K562 (cell line): ENCODE data around the gene SLC25A10. TPM values are rescaled to one million over a fixed set of nuclear protein-coding genes. Genes with fewer than 3 reads are reported as not detected.

Experiments
- DDX20 ChIP-seq: fragments of 450-650 bp; IDR thresholded peaks from 2 replicates; pipeline ENCODE4 v1.6.1; 2016; ENCODE audit warnings: missing genetic modification characterization, low read depth, mild to moderate bottlenecking, missing compliant biosample characterization, moderate library complexity
- EHMT2 ChIP-seq: fragments of 450-650 bp; IDR thresholded peaks from 2 replicates; pipeline ENCODE4 v1.6.1; 2018; ENCODE audit warnings: antibody characterized with exemption
- HMGN3 ChIP-seq: IDR thresholded peaks from 2 replicates; pipeline ENCODE4 v1.6.1; 2011; ENCODE audit warnings: borderline replicate concordance, low read depth, mild to moderate bottlenecking, mixed read lengths, low read length; ENCODE audit not compliant: insufficient read length; ENCODE audit errors: extremely low read depth
- HNRNPK ChIP-seq: fragments of 200-400 bp; formaldehyde crosslinking; IDR thresholded peaks from one replicate; pipeline ENCODE4 v1.6.1; 2018; ENCODE audit warnings: mild to moderate bottlenecking, low read depth, low read length; ENCODE audit not compliant: poor library complexity, severe bottlenecking
- HNRNPUL1 ChIP-seq: fragments of 200-400 bp; formaldehyde crosslinking; IDR thresholded peaks from 2 replicates; pipeline ENCODE4 v1.6.1; 2017; ENCODE audit warnings: low read length
- NBN ChIP-seq: fragments of 450-650 bp; IDR thresholded peaks from 2 replicates; pipeline ENCODE4 v1.6.1; 2016; ENCODE audit warnings: low read depth, mild to moderate bottlenecking
- POLR2H ChIP-seq: IDR thresholded peaks from 2 replicates; pipeline ENCODE4 v1.6.1; 2016; ENCODE audit warnings: missing genetic modification characterization, low read depth, mild to moderate bottlenecking, control low read depth, missing compliant biosample characterization, moderate library complexity
- RFX5 ChIP-seq: IDR thresholded peaks from 2 replicates; pipeline ENCODE4 v1.6.1; 2011; ENCODE audit warnings: low read depth, mild to moderate bottlenecking, improper control_type of control experiment, low read length
- SP1 ChIP-seq: sonication (generic); formaldehyde crosslinking; IDR thresholded peaks from 2 replicates; pipeline ENCODE4 v1.8.1; 2022; ENCODE audit warnings: mild to moderate bottlenecking, missing genetic modification reagents
- ZNF79 ChIP-seq: fragments of 250-450 bp; sonication (Bioruptor Pico); IDR thresholded peaks from 2 replicates; pipeline ENCODE4 v1.4.0; 2020; ENCODE audit warnings: low read depth, mild to moderate bottlenecking, moderate library complexity
- polyA plus RNA-seq, 8 experiments: library from polyadenylated mRNA; depleted of rRNA in 4 of 8; stranded (reverse) in 5 of 8; unstranded in 3 of 8; fragments of >200 nt; fragmentation: Nextera tagmentation in 2 of 8; fragmentation: Illumina TruSeq in 1 of 8; extraction: Ambion mirVana in 2 of 8; extraction: Trizol in 1 of 8; gene quantifications; 2 replicates each; pipeline versions ENCODE4 v1.2.1 to v1.2.3, GENCODE V29; 2011 to 2014; ENCODE audit warnings: inconsistent platforms in 1 of 8, missing spikeins in 1 of 8
- total RNA-seq, 7 experiments: library from RNA; depleted of rRNA in 6 of 7; stranded (reverse); fragments of >200 nt in 6 of 7; fragmentation: Illumina TruSeq in 2 of 7; extraction: Trizol in 2 of 7; gene quantifications; 2 replicates each; pipeline versions ENCODE4 v1.2.1 to v1.2.3, GENCODE V29; 2011 to 2021; ENCODE audit warnings: low replicate concordance in 1 of 7
- TF ChIP-seq, protein P1 (sequence below), 2 experiments: fragments of 450-650 bp in 1 of 2; sonication (generic) in 1 of 2; formaldehyde crosslinking in 1 of 2; IDR thresholded peaks in 1 of 2; conservative IDR thresholded peaks in 1 of 2; 2 replicates each; pipeline versions ENCODE4 v1.6.1 to v1.8.1; 2016 to 2023; ENCODE audit warnings: mild to moderate bottlenecking in 2 of 2, moderate library complexity in 2 of 2, inconsistent platforms in 1 of 2, missing genetic modification reagents in 1 of 2
- TF ChIP-seq, protein P2 (sequence below): fragments of 250-450 bp; sonication (Bioruptor Pico); IDR thresholded peaks from 2 replicates; pipeline ENCODE4 v1.4.0; 2020
- TF ChIP-seq, protein P3 (sequence below), 2 experiments: fragments of 450-650 bp; IDR thresholded peaks; 2 replicates each; pipeline ENCODE4 v1.6.1; 2016
- TF ChIP-seq, protein P4 (sequence below): fragments of 450-650 bp; formaldehyde crosslinking; IDR thresholded peaks from 2 replicates; pipeline ENCODE4 v1.4.0; 2022; ENCODE audit warnings: missing genetic modification characterization
- TF ChIP-seq, protein P5 (sequence below): fragments of 250-450 bp; sonication (Bioruptor Pico); IDR thresholded peaks from 2 replicates; pipeline ENCODE4 v1.4.0; 2020; ENCODE audit warnings: borderline replicate concordance

The SLC25A10 gene
- total and polyA plus RNA-seq, 9 of the 15 experiments (the other 6 are each of a cell fraction or from before 2014, with no cell fraction given), result 0.10 to 85.6 (median 34.3) TPM

DNA sequence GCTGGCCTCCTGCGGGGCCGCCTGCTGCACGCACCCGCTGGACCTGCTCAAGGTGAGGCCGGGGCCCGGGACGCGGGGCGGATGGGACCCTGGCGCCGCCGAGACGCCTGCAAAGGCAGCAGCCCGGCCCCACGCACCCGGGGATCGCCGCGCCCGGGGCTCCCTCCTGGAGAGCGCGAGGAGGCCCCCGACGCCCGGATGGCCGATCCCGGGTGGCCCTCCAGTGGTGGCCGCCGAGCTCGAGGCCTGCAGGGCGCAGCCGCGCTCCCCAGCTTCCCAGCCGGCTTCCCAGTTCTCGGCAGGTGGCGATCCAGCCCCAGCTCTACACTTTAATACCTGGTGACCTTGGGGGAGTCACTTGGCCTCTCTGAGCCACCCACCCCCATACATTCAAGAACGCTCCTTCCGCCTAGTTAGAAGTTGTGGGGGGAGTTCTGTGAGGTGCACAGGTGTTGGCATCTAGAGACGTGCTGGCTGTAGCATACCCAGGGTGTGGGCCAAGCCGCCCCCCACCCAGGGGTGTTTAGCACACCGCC, 452 bp downstream of the SLC25A10 start (continued):
- TF ChIP-seq, protein P1, sequence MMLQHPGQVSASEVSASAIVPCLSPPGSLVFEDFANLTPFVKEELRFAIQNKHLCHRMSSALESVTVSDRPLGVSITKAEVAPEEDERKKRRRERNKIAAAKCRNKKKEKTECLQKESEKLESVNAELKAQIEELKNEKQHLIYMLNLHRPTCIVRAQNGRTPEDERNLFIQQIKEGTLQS (IDR thresholded peaks at IDR 0.05), result no peak
- TF ChIP-seq, protein P1 (CRISPR knock-in tag; conservative IDR thresholded peaks at IDR 0.05), result peak; percentile 52; the same call in 1 of the 2 replicates
- no peak for TF ChIP-seq HNRNPK
- TF ChIP-seq, protein P2, sequence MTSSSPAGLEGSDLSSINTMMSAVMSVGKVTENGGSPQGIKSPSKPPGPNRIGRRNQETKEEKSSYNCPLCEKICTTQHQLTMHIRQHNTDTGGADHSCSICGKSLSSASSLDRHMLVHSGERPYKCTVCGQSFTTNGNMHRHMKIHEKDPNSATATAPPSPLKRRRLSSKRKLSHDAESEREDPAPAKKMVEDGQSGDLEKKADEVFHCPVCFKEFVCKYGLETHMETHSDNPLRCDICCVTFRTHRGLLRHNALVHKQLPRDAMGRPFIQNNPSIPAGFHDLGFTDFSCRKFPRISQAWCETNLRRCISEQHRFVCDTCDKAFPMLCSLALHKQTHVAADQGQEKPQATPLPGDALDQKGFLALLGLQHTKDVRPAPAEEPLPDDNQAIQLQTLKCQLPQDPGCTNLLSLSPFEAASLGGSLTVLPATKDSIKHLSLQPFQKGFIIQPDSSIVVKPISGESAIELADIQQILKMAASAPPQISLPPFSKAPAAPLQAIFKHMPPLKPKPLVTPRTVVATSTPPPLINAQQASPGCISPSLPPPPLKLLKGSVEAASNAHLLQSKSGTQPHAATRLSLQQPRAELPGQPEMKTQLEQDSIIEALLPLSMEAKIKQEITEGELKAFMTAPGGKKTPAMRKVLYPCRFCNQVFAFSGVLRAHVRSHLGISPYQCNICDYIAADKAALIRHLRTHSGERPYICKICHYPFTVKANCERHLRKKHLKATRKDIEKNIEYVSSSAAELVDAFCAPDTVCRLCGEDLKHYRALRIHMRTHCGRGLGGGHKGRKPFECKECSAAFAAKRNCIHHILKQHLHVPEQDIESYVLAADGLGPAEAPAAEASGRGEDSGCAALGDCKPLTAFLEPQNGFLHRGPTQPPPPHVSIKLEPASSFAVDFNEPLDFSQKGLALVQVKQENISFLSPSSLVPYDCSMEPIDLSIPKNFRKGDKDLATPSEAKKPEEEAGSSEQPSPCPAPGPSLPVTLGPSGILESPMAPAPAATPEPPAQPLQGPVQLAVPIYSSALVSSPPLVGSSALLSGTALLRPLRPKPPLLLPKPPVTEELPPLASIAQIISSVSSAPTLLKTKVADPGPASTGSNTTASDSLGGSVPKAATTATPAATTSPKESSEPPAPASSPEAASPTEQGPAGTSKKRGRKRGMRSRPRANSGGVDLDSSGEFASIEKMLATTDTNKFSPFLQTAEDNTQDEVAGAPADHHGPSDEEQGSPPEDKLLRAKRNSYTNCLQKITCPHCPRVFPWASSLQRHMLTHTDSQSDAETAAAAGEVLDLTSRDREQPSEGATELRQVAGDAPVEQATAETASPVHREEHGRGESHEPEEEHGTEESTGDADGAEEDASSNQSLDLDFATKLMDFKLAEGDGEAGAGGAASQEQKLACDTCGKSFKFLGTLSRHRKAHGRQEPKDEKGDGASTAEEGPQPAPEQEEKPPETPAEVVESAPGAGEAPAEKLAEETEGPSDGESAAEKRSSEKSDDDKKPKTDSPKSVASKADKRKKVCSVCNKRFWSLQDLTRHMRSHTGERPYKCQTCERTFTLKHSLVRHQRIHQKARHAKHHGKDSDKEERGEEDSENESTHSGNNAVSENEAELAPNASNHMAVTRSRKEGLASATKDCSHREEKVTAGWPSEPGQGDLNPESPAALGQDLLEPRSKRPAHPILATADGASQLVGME (CRISPR knock-in tag), result no peak
- TF ChIP-seq, protein P3, sequence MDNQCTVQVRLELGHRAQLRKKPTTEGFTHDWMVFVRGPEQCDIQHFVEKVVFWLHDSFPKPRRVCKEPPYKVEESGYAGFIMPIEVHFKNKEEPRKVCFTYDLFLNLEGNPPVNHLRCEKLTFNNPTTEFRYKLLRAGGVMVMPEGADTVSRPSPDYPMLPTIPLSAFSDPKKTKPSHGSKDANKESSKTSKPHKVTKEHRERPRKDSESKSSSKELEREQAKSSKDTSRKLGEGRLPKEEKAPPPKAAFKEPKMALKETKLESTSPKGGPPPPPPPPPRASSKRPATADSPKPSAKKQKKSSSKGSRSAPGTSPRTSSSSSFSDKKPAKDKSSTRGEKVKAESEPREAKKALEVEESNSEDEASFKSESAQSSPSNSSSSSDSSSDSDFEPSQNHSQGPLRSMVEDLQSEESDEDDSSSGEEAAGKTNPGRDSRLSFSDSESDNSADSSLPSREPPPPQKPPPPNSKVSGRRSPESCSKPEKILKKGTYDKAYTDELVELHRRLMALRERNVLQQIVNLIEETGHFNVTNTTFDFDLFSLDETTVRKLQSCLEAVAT (IDR thresholded peaks at IDR 0.05), result no peak
- TF ChIP-seq, protein P4, sequence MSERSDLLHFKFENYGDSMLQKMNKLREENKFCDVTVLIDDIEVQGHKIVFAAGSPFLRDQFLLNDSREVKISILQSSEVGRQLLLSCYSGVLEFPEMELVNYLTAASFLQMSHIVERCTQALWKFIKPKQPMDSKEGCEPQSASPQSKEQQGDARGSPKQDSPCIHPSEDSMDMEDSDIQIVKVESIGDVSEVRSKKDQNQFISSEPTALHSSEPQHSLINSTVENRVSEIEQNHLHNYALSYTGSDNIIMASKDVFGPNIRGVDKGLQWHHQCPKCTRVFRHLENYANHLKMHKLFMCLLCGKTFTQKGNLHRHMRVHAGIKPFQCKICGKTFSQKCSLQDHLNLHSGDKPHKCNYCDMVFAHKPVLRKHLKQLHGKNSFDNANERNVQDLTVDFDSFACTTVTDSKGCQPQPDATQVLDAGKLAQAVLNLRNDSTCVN (CRISPR knock-in tag), result no peak
- TF ChIP-seq ZNF79 (CRISPR knock-in tag), result no peak
- TF ChIP-seq RFX5, result no peak
- no peak for TF ChIP-seq DDX20 (tag)
- no peak for TF ChIP-seq EHMT2
- TF ChIP-seq HNRNPUL1, result peak; percentile 82; the same call in 1 of the 2 replicates
- no peak for TF ChIP-seq POLR2H
- TF ChIP-seq, protein P5, sequence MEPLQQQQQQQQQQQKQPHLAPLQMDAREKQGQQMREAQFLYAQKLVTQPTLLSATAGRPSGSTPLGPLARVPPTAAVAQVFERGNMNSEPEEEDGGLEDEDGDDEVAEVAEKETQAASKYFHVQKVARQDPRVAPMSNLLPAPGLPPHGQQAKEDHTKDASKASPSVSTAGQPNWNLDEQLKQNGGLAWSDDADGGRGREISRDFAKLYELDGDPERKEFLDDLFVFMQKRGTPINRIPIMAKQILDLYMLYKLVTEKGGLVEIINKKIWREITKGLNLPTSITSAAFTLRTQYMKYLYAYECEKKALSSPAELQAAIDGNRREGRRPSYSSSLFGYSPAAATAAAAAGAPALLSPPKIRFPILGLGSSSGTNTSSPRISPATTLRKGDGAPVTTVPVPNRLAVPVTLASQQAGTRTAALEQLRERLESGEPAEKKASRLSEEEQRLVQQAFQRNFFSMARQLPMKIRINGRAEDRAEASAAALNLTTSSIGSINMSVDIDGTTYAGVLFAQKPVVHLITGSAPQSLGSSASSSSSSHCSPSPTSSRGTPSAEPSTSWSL (CRISPR knock-in tag), result no peak
- TF ChIP-seq HMGN3, result no peak
- no peak for TF ChIP-seq NBN
- peak; percentile 32; the same call in 1 of the 2 replicates for TF ChIP-seq SP1 (CRISPR knock-in tag)
